Measurements from ENCODE around the gene RING1.

RING1 gene

DNA sequence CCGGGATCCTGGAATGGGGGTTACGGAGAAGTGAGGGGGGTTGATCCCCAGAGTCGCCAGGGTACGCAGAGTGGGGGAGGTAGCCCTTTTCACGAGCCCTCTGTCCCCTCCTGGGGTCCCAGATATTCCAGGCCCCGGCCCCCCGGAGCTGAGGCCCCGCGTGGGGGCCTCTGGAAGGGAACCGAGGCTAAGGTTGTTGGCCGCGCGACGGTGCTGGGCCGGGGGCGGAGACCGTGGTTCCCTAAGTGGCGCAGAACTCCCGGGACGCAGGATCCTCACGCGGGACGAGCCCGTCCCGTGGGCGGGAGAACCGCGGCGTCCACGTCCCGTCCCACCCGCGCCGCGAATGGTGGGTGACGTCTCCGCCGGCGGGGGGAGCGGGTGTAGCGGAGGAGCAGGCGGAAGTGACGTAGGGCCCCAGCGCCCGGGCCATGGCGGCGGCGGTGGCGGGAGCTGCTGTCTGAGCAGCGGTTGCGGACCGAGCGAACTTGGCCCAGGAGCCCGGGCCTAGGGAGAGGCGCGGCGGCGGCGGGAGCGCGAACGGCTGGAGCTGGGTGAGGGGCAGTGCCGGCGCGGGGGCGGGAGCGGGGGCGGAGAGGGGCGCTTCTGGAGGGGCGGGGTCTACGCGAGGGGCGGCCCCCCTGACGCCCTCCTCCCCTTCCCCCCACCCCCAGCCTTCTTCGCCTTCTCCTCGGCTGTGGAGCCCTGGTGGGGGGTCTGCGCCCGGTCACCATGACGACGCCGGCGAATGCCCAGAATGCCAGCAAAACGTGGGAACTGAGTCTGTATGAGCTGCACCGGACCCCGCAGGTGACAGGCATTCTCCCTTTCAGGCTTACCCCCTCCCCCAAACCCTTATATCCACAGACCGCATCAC, at the start of gene RING1:
Gene RING1 (plus strand): TSS at position 410 of the 877 bp plus-strand sequence. CDS start 323 bp downstream, at position 733.
- H3K4me3 ChIP-seq (ENCODE audit: low read depth, low read length) = peak within 1 kb of the TSS; percentile 75
- TF ChIP-seq, protein P1, sequence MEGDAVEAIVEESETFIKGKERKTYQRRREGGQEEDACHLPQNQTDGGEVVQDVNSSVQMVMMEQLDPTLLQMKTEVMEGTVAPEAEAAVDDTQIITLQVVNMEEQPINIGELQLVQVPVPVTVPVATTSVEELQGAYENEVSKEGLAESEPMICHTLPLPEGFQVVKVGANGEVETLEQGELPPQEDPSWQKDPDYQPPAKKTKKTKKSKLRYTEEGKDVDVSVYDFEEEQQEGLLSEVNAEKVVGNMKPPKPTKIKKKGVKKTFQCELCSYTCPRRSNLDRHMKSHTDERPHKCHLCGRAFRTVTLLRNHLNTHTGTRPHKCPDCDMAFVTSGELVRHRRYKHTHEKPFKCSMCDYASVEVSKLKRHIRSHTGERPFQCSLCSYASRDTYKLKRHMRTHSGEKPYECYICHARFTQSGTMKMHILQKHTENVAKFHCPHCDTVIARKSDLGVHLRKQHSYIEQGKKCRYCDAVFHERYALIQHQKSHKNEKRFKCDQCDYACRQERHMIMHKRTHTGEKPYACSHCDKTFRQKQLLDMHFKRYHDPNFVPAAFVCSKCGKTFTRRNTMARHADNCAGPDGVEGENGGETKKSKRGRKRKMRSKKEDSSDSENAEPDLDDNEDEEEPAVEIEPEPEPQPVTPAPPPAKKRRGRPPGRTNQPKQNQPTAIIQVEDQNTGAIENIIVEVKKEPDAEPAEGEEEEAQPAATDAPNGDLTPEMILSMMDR (IDR thresholded peaks at IDR 0.05; ENCODE audit: borderline replicate concordance, insufficient read depth, low read depth, low read length) = no peak

DNA sequence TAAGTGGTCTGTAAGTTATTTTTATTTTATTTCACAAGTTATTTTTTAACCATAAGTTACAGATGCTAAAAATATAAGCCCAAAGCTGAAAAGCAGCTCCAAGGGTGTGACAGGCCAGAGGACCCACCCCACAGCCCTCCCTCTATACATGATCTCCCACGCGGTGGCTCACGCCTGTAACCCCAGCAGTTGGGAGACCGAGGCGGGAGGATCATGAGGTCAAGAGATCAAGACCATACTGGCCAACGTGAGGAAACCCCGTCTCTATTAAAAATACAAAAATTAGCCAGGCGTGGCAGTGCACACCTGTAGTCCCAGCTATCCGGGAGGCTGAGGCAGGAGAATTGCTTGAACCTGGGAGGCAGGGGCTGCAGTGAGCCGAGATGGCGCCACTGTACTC, 48.2 kb upstream of the RING1 start:
- no peak overlapping the region for H3K4me3 ChIP-seq (ENCODE audit: low read depth, low read length)
- TF ChIP-seq, protein P1 (IDR thresholded peaks at IDR 0.05; ENCODE audit: borderline replicate concordance, insufficient read depth, low read depth, low read length) = no peak

DNA sequence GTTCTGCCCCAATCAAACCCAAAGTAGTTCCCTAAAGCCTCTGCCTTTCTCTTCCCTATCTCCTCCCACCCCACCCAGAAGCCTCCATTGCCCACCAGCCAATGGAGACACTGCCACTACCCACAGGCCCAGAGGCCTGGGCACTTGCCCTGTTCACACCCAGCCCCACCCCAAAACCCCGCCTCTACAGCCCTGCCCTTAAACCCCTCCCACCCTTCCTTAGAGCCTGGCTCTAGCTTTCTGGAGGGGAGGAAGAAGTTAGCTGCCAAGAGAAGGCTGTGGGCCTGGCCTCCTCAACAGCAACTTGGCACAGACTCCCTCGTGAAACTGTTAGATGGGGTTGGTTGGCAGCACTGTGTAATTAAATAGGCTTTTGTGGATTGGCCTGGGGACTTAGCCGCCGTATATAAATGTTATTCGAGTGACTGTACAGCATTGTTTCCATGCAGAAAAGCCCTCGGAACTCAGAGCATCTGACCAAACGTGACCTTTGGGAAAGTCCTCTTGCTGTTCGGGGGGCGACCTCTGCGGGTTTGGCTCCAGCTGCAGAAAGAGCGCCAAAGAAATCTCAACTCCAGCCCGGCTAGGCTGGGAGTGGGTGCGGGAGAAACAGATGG, 47.5 kb upstream of the RING1 start:
- no peak overlapping the region for H3K4me3 ChIP-seq (ENCODE audit: low read depth, low read length)

DNA sequence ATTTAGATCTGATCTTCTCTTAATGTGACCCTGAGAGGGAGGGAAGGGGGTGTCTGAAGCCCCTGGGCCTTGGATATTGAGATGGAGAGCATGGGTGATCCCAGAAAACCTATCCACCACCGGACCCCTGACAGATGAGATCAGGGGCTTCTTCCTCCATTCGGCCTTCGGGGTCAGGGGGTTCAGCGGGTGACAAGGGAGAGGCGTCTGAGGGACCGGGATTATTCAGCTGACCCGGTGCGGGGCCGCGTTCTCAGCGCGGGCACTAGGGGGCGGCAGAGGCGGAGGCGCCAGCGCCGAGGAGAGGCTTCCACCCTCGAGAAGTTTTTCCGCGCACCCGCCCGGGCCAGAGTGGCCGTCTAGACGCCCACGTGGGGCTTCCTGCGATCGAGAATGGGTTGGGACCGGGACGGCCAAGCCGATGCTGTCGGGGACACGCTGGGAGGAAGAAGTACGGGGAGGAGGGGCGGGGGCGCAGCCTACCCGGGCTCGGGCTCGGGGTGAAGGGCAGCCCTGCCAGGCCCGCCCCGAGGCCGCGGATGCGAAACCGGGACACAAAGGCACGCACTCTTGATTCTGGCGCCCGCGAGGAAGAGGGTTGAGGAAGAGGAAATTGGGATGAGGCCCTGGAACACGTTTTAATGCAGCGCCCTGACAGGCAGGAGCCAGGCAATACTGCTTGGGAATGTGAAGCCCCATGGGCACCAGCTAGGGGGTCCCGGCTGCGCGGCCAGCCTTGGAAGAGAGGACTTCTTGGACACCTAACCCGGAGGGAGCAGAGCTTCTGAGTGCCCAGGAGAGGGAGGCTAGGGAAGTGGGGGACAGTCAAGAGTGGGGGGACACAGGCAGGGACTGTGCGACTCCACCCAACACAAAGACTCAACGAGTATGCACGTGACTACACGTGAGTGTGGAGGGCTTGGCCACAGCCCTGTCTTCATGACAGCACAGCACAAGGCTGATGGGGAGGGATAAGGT, 46.7 kb upstream of the RING1 start:
- peak overlapping the region; percentile 45 for H3K4me3 ChIP-seq (ENCODE audit: low read depth, low read length)
- TF ChIP-seq, protein P1 (IDR thresholded peaks at IDR 0.05; ENCODE audit: borderline replicate concordance, insufficient read depth, low read depth, low read length) = peak; percentile 94

More for the DNA sequence above, 47.5 kb upstream of the RING1 start:
- TF ChIP-seq, protein P1 (IDR thresholded peaks at IDR 0.05; ENCODE audit: borderline replicate concordance, insufficient read depth, low read depth, low read length) = no peak

DNA sequence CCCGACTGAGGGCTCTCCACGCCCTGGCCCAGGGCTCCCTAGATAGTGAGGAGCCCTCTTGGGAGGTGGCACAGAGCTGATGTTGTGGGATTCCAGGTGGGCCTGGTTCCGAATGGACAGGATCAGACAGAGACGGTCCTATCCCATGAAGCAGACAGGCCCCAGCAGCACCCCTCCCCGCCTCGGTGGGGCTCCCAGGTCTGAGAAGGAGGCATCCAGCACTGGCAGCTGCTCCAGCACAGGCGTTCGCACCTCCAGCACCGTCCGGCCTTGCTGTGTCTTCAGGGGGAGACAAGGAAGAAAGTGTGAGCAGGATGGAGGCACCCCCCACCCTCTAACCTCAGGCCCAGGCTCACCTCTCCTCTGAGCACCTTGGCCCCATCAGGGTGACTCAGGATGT, 44.8 kb upstream of the RING1 start:
- TF ChIP-seq, protein P1 (IDR thresholded peaks at IDR 0.05; ENCODE audit: borderline replicate concordance, insufficient read depth, low read depth, low read length) = no peak
- no peak overlapping the region for H3K4me3 ChIP-seq (ENCODE audit: low read depth, low read length)

DNA sequence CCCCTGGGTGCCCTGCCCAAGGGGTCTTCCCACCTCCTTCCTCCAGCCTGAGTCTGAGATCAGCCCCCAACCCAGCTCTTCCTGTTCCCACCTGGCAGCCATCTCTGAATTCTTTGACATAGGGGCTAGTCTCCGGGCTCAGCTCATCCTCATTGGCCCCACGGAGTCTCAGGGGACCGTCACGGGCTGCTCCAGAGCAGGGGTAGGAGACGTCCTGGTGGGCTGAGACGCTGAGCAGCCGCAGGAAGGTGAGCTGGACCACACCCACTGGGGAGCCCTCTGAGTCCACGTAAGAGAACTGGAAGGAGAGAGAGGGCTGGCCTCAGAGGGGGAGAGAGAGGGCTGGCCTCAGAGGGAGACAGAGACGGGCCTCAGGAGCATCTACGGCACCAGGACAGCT, 44.1 kb upstream of the RING1 start:
- TF ChIP-seq, protein P1 (IDR thresholded peaks at IDR 0.05; ENCODE audit: borderline replicate concordance, insufficient read depth, low read depth, low read length) = no peak
- no peak overlapping the region for H3K4me3 ChIP-seq (ENCODE audit: low read depth, low read length)

Measured in GM12875 (cell line).